NB4 (cell line): ENCODE results near the gene LMO1.

Experiments
- DNase-seq: peaks from one replicate; pipeline ENCODE4 v3.0.0; 2010; ENCODE audit warnings: low read depth
- H3K4me3 ChIP-seq: one replicate; pipeline ENCODE4 v1.5.1; 2011; ENCODE audit warnings: mild to moderate bottlenecking, low read depth, low read length, moderate library complexity
- MYC ChIP-seq: IDR thresholded peaks from 2 replicates; pipeline ENCODE4 v1.6.1; 2011; ENCODE audit warnings: low read depth, low read length
- POLR2A ChIP-seq: IDR thresholded peaks from 2 replicates; pipeline ENCODE4 v1.6.1; 2011; ENCODE audit warnings: mild to moderate bottlenecking; ENCODE audit not compliant: insufficient read length; ENCODE audit errors: extremely low read depth
- TF ChIP-seq, protein P1 (sequence below): IDR thresholded peaks from one replicate; pipeline ENCODE4 v1.5.1; 2012; ENCODE audit warnings: low read depth, low read length
- TF ChIP-seq, protein P2 (sequence below): IDR thresholded peaks from 2 replicates; pipeline ENCODE4 v1.6.1; 2011; ENCODE audit warnings: low read depth, low read length

LMO1 gene

DNA sequence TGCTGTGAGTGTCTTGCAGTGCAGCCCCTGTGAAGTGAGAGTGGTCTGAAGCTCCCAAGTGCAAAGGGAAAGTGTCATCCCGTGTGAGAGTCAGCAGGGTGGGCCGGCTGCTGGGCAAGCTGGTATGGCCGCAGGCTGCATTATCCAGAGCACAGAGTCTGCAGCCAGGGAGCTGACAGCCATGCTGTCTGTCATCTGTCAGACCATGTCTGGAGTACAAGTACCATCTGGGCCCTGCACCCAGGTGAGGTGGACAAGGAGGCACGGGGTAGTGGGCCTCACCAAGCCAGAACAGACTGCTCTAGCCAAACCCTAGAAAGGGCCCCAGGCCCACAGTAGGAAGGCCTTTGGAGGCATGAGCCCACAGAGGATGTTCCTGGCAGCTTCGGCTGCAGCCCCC is 20.2 kb downstream of the LMO1 start:
- TF ChIP-seq POLR2A (no peak), MYC (no peak)
- TF ChIP-seq, protein P1, sequence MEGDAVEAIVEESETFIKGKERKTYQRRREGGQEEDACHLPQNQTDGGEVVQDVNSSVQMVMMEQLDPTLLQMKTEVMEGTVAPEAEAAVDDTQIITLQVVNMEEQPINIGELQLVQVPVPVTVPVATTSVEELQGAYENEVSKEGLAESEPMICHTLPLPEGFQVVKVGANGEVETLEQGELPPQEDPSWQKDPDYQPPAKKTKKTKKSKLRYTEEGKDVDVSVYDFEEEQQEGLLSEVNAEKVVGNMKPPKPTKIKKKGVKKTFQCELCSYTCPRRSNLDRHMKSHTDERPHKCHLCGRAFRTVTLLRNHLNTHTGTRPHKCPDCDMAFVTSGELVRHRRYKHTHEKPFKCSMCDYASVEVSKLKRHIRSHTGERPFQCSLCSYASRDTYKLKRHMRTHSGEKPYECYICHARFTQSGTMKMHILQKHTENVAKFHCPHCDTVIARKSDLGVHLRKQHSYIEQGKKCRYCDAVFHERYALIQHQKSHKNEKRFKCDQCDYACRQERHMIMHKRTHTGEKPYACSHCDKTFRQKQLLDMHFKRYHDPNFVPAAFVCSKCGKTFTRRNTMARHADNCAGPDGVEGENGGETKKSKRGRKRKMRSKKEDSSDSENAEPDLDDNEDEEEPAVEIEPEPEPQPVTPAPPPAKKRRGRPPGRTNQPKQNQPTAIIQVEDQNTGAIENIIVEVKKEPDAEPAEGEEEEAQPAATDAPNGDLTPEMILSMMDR = no peak
- TF ChIP-seq, protein P2, sequence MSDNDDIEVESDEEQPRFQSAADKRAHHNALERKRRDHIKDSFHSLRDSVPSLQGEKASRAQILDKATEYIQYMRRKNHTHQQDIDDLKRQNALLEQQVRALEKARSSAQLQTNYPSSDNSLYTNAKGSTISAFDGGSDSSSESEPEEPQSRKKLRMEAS = no peak
- no peak overlapping the region for H3K4me3 ChIP-seq
- no peak for DNase-seq

DNA sequence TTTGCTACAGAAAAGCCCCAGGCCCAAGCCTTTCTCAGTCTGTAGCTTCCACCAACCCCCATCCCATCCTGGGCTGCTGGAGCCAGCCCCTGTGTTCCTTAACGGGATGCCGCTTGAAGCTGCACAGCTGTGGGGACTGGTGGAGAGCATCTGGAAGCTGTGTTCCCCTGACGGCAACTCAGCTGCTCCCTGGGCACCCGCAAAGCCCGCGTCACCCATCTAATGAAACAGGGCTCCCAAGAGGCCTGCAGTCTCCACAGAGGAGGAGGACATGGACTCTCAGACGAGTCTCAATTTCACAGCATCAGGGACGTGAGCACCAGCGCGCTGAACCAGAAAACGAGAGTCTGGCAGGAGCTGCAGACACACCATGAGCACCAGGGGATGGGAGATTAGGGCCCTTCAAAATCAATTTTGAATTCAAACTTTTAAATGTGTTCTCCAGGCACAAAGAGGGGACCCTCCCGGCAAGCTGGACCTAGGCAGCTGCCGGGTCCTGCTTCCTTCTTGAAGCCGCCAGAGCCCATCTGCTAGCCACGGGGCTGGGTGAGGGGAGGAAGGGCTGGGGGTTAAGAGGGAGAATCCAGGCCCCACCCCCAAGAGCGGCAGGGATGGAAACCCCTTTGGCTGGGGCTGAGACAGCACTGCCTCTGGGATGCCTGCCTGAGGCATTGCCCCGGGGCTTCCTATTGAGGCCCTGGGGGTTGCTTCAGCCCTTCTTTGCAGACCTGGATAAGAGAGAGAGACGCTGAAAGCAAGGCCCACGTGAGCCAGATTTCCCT is 21.0 kb downstream of the LMO1 start:
- no peak overlapping the region for H3K4me3 ChIP-seq
- no peak for DNase-seq
- TF ChIP-seq, protein P2 = no peak
- TF ChIP-seq MYC (no peak), POLR2A (no peak)
- TF ChIP-seq, protein P1 = no peak

DNA sequence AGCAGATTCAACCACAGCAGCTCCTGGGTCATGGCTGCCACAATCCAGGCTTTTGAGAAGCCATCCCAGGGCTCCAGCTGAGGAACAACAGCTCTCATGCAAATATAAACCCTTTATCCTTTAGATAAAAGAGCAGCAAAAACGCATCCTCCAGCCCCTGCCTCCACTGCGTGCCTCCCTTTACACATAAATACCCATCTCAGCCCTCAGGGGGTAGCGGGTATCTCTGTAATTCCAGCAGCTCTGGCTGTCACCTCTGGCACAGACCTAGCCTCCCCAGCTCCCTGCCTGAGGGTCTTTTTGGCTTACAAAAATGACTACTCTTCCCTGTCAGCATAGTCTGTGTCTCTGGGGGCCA is 21.6 kb downstream of the LMO1 start:
- no peak for TF ChIP-seq MYC
- TF ChIP-seq POLR2A = no peak
- TF ChIP-seq, protein P2 = no peak
- TF ChIP-seq, protein P1 = no peak
- no peak overlapping the region for H3K4me3 ChIP-seq
- DNase-seq = no peak

DNA sequence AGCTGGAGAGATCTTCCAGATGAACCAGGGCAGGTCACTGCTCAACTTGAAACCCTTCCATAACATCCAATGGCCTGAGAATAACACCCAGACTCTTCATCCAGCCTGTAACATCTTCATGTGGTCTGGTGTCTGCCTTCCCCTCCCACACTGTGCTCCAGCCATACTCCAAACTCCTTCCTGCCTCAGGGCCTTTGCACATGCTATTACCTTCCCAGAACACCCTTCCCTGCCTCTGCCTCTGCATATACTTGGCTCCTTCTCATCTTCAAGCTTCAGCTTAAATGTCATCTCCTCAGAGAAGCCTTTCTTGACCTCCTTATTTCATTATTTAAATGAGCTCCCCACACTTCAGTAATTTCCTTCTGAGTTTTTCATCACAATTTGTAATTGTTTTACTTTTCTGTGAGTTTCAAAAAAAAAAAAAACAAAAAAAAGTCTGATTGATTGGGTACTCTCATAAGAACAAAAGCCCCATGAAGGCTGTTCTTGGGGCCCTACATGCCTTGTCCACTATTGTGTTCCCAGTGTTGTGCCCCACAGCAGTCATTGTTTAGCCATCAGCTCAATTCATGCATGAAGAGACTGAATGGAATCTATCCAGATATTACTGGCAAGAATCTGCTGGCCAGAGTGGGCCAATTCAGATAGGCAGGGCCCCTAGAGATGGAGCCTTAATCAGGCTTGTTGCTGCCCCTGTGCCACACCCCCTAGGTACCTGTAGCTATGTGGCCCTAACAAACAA is 22.1 kb downstream of the LMO1 start:
- TF ChIP-seq POLR2A (no peak), MYC (no peak)
- TF ChIP-seq, protein P2 = no peak
- TF ChIP-seq, protein P1 = no peak
- DNase-seq = no peak
- no peak overlapping the region for H3K4me3 ChIP-seq

DNA sequence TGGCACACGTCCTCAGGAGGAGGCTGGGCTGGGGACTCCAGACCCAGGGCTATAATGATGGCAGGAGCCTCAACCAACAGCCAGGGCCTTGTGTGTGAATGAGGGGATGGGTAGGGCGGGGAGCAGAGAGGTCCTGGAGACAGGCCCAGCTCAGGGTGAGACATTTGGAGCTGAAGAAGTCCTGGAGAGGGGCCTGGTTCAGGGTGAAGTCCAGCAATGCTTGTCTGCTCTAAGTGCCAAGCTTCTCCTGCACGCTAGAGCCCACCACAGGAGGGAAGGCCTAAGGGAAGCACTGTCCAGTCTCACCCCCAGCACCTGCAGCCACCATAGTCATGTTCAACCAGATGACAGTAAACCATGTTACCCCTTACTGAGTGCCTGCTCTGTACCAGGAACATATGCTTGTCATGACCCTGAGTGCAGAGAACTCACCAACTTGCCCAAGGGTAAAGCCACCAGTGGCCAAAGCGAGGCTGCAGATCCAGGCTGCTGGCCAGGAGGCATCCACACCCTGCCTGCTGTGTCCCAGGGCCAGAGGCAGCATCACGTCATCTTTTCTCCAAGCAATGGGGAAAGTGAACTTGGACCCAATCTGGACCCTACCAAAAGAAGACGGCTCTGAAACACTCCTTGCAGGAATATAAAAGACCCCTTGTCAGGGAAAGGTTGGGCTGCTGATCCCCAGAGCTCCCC is 24.0 kb downstream of the LMO1 start:
- no peak overlapping the region for H3K4me3 ChIP-seq
- TF ChIP-seq MYC = no peak
- TF ChIP-seq, protein P2 = no peak
- TF ChIP-seq POLR2A = no peak
- TF ChIP-seq, protein P1 = no peak

More for the DNA sequence above, 24.0 kb downstream of the LMO1 start:
- no peak for DNase-seq
